A673 (cell line): ENCODE measurements around the gene HOMER2.

ENCODE experiments used
- EZH2 ChIP-seq: fragments of 200-600 bp; sonication (generic); IDR thresholded peaks from 2 replicates; pipeline ENCODE4 v1.6.1; 2017; ENCODE audit warnings: borderline replicate concordance, low read depth, mild to moderate bottlenecking, mixed read lengths, antibody characterized with exemption, low read length; ENCODE audit not compliant: poor library complexity, severe bottlenecking
- TF ChIP-seq, protein P1 (sequence below): fragments of 300-800, 200-600 bp; sonication (generic); conservative IDR thresholded peaks from 2 replicates; pipeline ENCODE4 v1.5.1; 2017; ENCODE audit warnings: low read depth, mild to moderate bottlenecking, antibody characterized with exemption, low read length, moderate library complexity, mixed read lengths

DNA sequence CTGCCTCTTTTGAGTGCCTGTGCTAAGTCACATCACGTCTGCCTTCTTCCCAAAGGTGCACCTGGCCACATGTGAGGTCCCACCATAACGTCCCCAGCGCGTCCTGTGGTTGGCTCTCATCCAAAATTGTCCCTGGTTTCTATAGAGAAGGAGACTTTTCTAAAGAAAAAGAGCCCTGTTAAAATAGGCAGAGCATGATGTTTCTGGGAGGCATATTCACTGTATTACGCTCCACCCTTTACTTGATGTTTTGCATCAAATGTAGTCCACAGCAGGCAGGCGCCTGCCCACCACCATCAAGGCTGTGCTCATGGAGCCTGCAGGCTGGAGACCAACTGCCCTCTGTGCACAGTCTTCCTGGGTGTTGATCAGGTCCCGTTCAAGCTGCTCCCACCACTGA is 106.8 kb downstream of the HOMER2 start:
- TF ChIP-seq, protein P1, sequence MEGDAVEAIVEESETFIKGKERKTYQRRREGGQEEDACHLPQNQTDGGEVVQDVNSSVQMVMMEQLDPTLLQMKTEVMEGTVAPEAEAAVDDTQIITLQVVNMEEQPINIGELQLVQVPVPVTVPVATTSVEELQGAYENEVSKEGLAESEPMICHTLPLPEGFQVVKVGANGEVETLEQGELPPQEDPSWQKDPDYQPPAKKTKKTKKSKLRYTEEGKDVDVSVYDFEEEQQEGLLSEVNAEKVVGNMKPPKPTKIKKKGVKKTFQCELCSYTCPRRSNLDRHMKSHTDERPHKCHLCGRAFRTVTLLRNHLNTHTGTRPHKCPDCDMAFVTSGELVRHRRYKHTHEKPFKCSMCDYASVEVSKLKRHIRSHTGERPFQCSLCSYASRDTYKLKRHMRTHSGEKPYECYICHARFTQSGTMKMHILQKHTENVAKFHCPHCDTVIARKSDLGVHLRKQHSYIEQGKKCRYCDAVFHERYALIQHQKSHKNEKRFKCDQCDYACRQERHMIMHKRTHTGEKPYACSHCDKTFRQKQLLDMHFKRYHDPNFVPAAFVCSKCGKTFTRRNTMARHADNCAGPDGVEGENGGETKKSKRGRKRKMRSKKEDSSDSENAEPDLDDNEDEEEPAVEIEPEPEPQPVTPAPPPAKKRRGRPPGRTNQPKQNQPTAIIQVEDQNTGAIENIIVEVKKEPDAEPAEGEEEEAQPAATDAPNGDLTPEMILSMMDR, result no peak
- no peak for TF ChIP-seq EZH2
